CD4-positive, alpha-beta T cell (primary cell): Measurements from ENCODE around the gene RAB9A. TPM values are rescaled to one million over a fixed set of nuclear protein-coding genes. Genes with fewer than 3 reads are reported as not detected.

ENCODE experiments used
- ATAC-seq: fragments of 200-7000 bp; cut with Tn5 transposase; one replicate; pipeline ENCODE4 v1.10.0; 2022; ENCODE audit warnings: mild to moderate bottlenecking; ENCODE audit not compliant: poor library complexity
- CTCF ChIA-PET: fragments of 350-600 bp; sonication (Branson Sonifier 250); formaldehyde crosslinking; loops from one replicate; lab custom pipeline; 2021; ENCODE audit warnings: antibody characterized with exemption, inconsistent platforms; lab: Charles Lee
- POLR2A ChIA-PET: fragments of 350-600 bp; sonication (Branson Sonifier 250); formaldehyde crosslinking; loops from one replicate; lab custom pipeline; 2021; ENCODE audit warnings: antibody characterized with exemption, inconsistent platforms; lab: Charles Lee
- DNase-seq, 14 experiments: peaks; one replicate each; pipeline ENCODE4 v3.0.0-alpha.2; 2013 to 2020; ENCODE audit warnings: mixed read lengths in 2 of 14
- H3K27ac ChIP-seq, 2 donors: one replicate each; pipeline versions ENCODE4 v1.5.1 to v1.7.0; 2013; ENCODE audit warnings: low read length in 2 of 2, low read depth in 1 of 2, mild to moderate bottlenecking in 1 of 2
- H3K27me3 ChIP-seq, 2 experiments: 1 replicate in 1 of 2; 2 replicates in 1 of 2; pipeline versions ENCODE4 v1.6.1 to v1.7.0; 2013; ENCODE audit warnings: low read length in 2 of 2, control low read depth in 1 of 2, mild to moderate bottlenecking in 1 of 2, moderate library complexity in 1 of 2; ENCODE audit not compliant: insufficient read depth in 2 of 2, control insufficient read depth in 1 of 2
- H3K36me3 ChIP-seq: one replicate; pipeline ENCODE4 v1.6.1; 2013; ENCODE audit warnings: low read length, control low read depth; ENCODE audit not compliant: insufficient read depth
- H3K4me1 ChIP-seq: one replicate; pipeline ENCODE4 v1.6.1; 2013; ENCODE audit warnings: low read length, control low read depth; ENCODE audit not compliant: insufficient read depth
- H3K4me3 ChIP-seq: one replicate; pipeline ENCODE4 v1.5.1; 2013; ENCODE audit warnings: mild to moderate bottlenecking, low read length, moderate library complexity
- H3K9me3 ChIP-seq, 2 experiments: 1 replicate in 1 of 2; 2 replicates in 1 of 2; pipeline versions ENCODE4 v1.6.1 to v1.7.0; 2013; ENCODE audit warnings: low read length in 2 of 2, mild to moderate bottlenecking in 2 of 2, control low read depth in 1 of 2, moderate library complexity in 1 of 2; ENCODE audit not compliant: control insufficient read depth in 1 of 2, insufficient read depth in 1 of 2
- H3K27ac Mint-ChIP-seq: one replicate; pipeline ENCODE4 v1.8.0; 2020; ENCODE audit warnings: mixed read lengths
- H3K27me3 Mint-ChIP-seq: one replicate; pipeline ENCODE4 v1.8.0; 2021; ENCODE audit warnings: mixed read lengths
- H3K36me3 Mint-ChIP-seq: one replicate; pipeline ENCODE4 v1.8.0; 2021; ENCODE audit warnings: low read depth, mixed read lengths
- H3K4me1 Mint-ChIP-seq: one replicate; pipeline ENCODE4 v1.8.0; 2021; ENCODE audit warnings: low read depth, mixed read lengths
- H3K4me3 Mint-ChIP-seq: one replicate; pipeline ENCODE4 v1.8.0; 2020; ENCODE audit warnings: mild to moderate bottlenecking, mixed read lengths
- H3K9me3 Mint-ChIP-seq: one replicate; pipeline ENCODE4 v1.8.0; 2020; ENCODE audit warnings: mixed read lengths
- CTCF ChIP-seq: fragments of 200-600 bp; IDR thresholded peaks from one replicate; pipeline ENCODE4 v1.8.0; 2022; ENCODE audit warnings: antibody characterized with exemption, mild to moderate bottlenecking
- intact Hi-C, 2 experiments: fragments of 100-400 bp; cut with DNase I in 1 of 2; cut with micrococcal nuclease in 1 of 2; formaldehyde crosslinking; loops; one replicate each; pipeline versions ENCODE4 v1.15.1 to v1.9.0; 2023 to 2025; cut with DNase I, micrococcal nuclease
- total RNA-seq, 174 experiments: library from RNA in 2 of 174; stranded (reverse) in 2 of 174; gene quantifications; one replicate each; pipeline ENCODE4 v1.2.3 and lab custom pipeline; 2021 to 2026

The RAB9A gene
- total RNA-seq, 2 experiments from 2014 or later, result 21.4 to 25.2 TPM

GRCh38 chrX:13649838-13650237 lies 39.1 kb upstream of the RAB9A start:
- Histone ChIP-seq H3K27me3 (no peaks in the 10 kb centered on the region), H3K4me1 (peaks cover 9% of the 10 kb centered on the region), H3K36me3 (no peaks in the 10 kb centered on the region), H3K9me3 (no peaks in the 10 kb centered on the region), H3K27ac (no peak overlapping the region), H3K4me3 (no peak overlapping the region)
- DNase-seq (no peak), ATAC-seq (no peak)
- Mint-ChIP-seq H3K27me3 (no peaks in the 10 kb centered on the region), H3K9me3 (no peaks in the 10 kb centered on the region), H3K4me3 (no peak overlapping the region), H3K27ac (no peak overlapping the region), H3K4me1 (peaks cover 20% of the 10 kb centered on the region), H3K36me3 (peaks cover 8% of the 10 kb centered on the region)
- no peak for TF ChIP-seq CTCF
- intact Hi-C loops, result loop anchor here (2.0 to 10.0 kb wide), 8 partner anchors 82 to 1888 kb away; partner anchors contain the start of genes OFD1 (in 1 of the 2), PIGA (in 1 of the 2), PRPS2 (in 1 of the 2) and TMSB4X (in 1 of the 2)
- ChIA-PET POLR2A (no interaction called here), CTCF (interaction anchor here (1.4 to 1.7 kb wide), 2 partner anchors 38 to 703 kb away, joined by 3 read pairs; no protein-coding TSS in a partner anchor)

- Histone ChIP-seq H3K4me3 (no peak overlapping the region), H3K9me3 (no peaks in the 10 kb centered on the region), H3K27ac (no peak overlapping the region), H3K36me3 (peaks cover 2% of the 10 kb centered on the region), H3K4me1 (peaks cover 9% of the 10 kb centered on the region), H3K27me3 (no peaks in the 10 kb centered on the region)
- DNase-seq (no peak), ATAC-seq (no peak)
- ChIA-PET POLR2A (interaction anchor here (3.7 kb wide), 1 partner anchor 379 kb away, joined by 13 read pairs; the partner anchor contains the start of gene GEMIN8), CTCF (interaction anchor here (1.4 to 1.7 kb wide), 2 partner anchors 38 to 704 kb away, joined by 3 read pairs; no protein-coding TSS in a partner anchor)
- no peak for TF ChIP-seq CTCF
- Mint-ChIP-seq H3K9me3 (no peaks in the 10 kb centered on the region), H3K4me3 (no peak overlapping the region), H3K27me3 (no peaks in the 10 kb centered on the region), H3K4me1 (peaks cover 25% of the 10 kb centered on the region), H3K36me3 (peaks cover 8% of the 10 kb centered on the region), H3K27ac (no peak overlapping the region)
- intact Hi-C loops, result loop anchor here (5.0 to 10.0 kb wide), 5 partner anchors 82 to 1888 kb away; partner anchors contain the start of genes OFD1 (in 1 of the 2), PIGA (in 1 of the 2), PRPS2 (in 1 of the 2) and TMSB4X (in 1 of the 2)
Measured at GRCh38 chrX:13650318-13650717, 38.6 kb upstream of the RAB9A start.

GRCh38 chrX:13651150-13651549 lies 37.8 kb upstream of the RAB9A start:
- H3K27me3 ChIP-seq, result no peaks in the 10 kb centered on the region
- no peak for TF ChIP-seq CTCF
- H3K27ac Mint-ChIP-seq, result no peak overlapping the region
- H3K36me3 ChIP-seq, result peaks cover 11% of the 10 kb centered on the region
- DNase-seq (no peak), ATAC-seq (no peak)
- H3K4me1 ChIP-seq, result peaks cover 9% of the 10 kb centered on the region
- no peak overlapping the region for H3K4me3 Mint-ChIP-seq
- H3K9me3 Mint-ChIP-seq, result no peaks in the 10 kb centered on the region
- peaks cover 25% of the 10 kb centered on the region for H3K4me1 Mint-ChIP-seq
- H3K36me3 Mint-ChIP-seq, result peaks cover 8% of the 10 kb centered on the region
- H3K27me3 Mint-ChIP-seq, result no peaks in the 10 kb centered on the region
- H3K9me3 ChIP-seq, result no peaks in the 10 kb centered on the region
- POLR2A ChIA-PET, result interaction anchor here (3.7 kb wide), 1 partner anchor 378 kb away, joined by 13 read pairs; the partner anchor contains the start of gene GEMIN8
- no peak overlapping the region for H3K27ac ChIP-seq
- intact Hi-C loops, result loop anchor here (5.0 to 10.0 kb wide), 5 partner anchors 81 to 1889 kb away; partner anchors contain the start of genes OFD1 (in 1 of the 2), PIGA (in 1 of the 2), PRPS2 (in 1 of the 2) and TMSB4X (in 1 of the 2)
- no peak overlapping the region for H3K4me3 ChIP-seq
- CTCF ChIA-PET, result interaction anchor here (1.4 to 1.7 kb wide), 2 partner anchors 37 to 704 kb away, joined by 3 read pairs; no protein-coding TSS in a partner anchor
